DOHH2 (cell line): ENCODE results near the gene RP9.

Experiments
- H3F3A ChIP-seq: fragments of 200-600 bp; sonication (generic), shearing (Covaris generic); 2 replicates; pipeline ENCODE4 v1.6.0; 2016; ENCODE audit warnings: antibody characterized with exemption, mild to moderate bottlenecking; ENCODE audit not compliant: control insufficient read depth, insufficient read depth
- H3K27ac ChIP-seq: fragments of 200-600 bp; sonication (generic); 2 replicates; pipeline ENCODE4 v1.5.1; 2014; ENCODE audit warnings: low read depth, mild to moderate bottlenecking, low read length, moderate library complexity
- H3K27me3 ChIP-seq: fragments of 200-600 bp; sonication (generic); 2 replicates; pipeline ENCODE4 v1.6.1; 2014; ENCODE audit warnings: mild to moderate bottlenecking, low read length, mixed read lengths; ENCODE audit not compliant: control insufficient read depth
- H3K36me3 ChIP-seq: fragments of 200-600 bp; sonication (generic); 2 replicates; pipeline ENCODE4 v1.6.1; 2014; ENCODE audit warnings: mild to moderate bottlenecking, low read length, moderate library complexity, mixed read lengths; ENCODE audit not compliant: control insufficient read depth
- H3K4me1 ChIP-seq: fragments of 200-600 bp; sonication (generic); 2 replicates; pipeline ENCODE4 v1.6.1; 2014; ENCODE audit warnings: mild to moderate bottlenecking, low read length, mixed read lengths; ENCODE audit not compliant: control insufficient read depth
- H3K4me2 ChIP-seq: fragments of 200-600 bp; sonication (generic); 2 replicates; pipeline ENCODE4 v1.6.0; 2014; ENCODE audit warnings: mild to moderate bottlenecking, low read length, moderate library complexity
- H3K4me3 ChIP-seq: fragments of 200-600 bp; sonication (generic); 2 replicates; pipeline ENCODE4 v1.5.1; 2014; ENCODE audit warnings: mild to moderate bottlenecking, low read length, mixed read lengths
- H3K79me2 ChIP-seq: fragments of 200-600 bp; sonication (generic); 2 replicates; pipeline ENCODE4 v1.6.1; 2014; ENCODE audit warnings: mild to moderate bottlenecking, low read length, mixed read lengths; ENCODE audit not compliant: control insufficient read depth
- H3K9me2 ChIP-seq: fragments of 200-600 bp; sonication (generic); replicated peaks from 2 replicates; pipeline ENCODE4 v1.6.1; 2014; ENCODE audit warnings: mild to moderate bottlenecking, low read length, mixed read lengths; ENCODE audit not compliant: control insufficient read depth
- H3K9me3 ChIP-seq: fragments of 200-600 bp; sonication (generic); 2 replicates; pipeline ENCODE4 v1.6.1; 2014; ENCODE audit warnings: antibody characterized with exemption, low read length, mixed read lengths; ENCODE audit not compliant: control insufficient read depth, insufficient read depth
- H4K20me1 ChIP-seq: fragments of 200-600 bp; sonication (generic); 2 replicates; pipeline ENCODE4 v1.6.0; 2014; ENCODE audit warnings: low read depth, mild to moderate bottlenecking, antibody characterized with exemption, low read length, moderate library complexity; ENCODE audit not compliant: control insufficient read depth, insufficient read depth
- CTCF ChIP-seq: fragments of 200-600 bp; sonication (generic); IDR thresholded peaks from one replicate; pipeline ENCODE4 v1.5.1; 2014; ENCODE audit warnings: antibody characterized with exemption, mild to moderate bottlenecking, low read depth, low read length; ENCODE audit not compliant: poor library complexity, severe bottlenecking
- EZH2phosphoT487 ChIP-seq: fragments of 200-600 bp; sonication (generic); IDR thresholded peaks from 2 replicates; pipeline ENCODE4 v1.6.1; 2017; ENCODE audit warnings: borderline replicate concordance, mild to moderate bottlenecking, antibody characterized with exemption, low read length, moderate library complexity, mixed read lengths

The RP9 gene

GRCh38 chr7:33075818-33076518 is 33.2 kb downstream of the RP9 start:
- Histone ChIP-seq H3K4me3 (no peak overlapping the region), H3K79me2 (no peaks in the 10 kb centered on the region), H3K9me3 (peaks cover 3% of the 10 kb centered on the region), H3K4me2 (no peak overlapping the region), H3K4me1 (peaks cover 6% of the 10 kb centered on the region), H3K27me3 (peaks cover 39% of the 10 kb centered on the region), H3K9me2 (no peaks in the 10 kb centered on the region), H3K27ac (no peak overlapping the region), H3F3A (no peaks in the 10 kb centered on the region), H4K20me1 (no peaks in the 10 kb centered on the region), H3K36me3 (no peaks in the 10 kb centered on the region)
- TF ChIP-seq EZH2phosphoT487 (no peak), CTCF (no peak)

GRCh38 chr7:33073243-33073642 is 36.0 kb downstream of the RP9 start:
- Histone ChIP-seq H3K4me1 (peaks cover 6% of the 10 kb centered on the region), H3K36me3 (no peaks in the 10 kb centered on the region), H3K4me2 (no peak overlapping the region), H4K20me1 (no peaks in the 10 kb centered on the region), H3K79me2 (no peaks in the 10 kb centered on the region), H3K4me3 (no peak overlapping the region), H3F3A (no peaks in the 10 kb centered on the region), H3K27me3 (peaks cover 25% of the 10 kb centered on the region), H3K9me2 (no peaks in the 10 kb centered on the region), H3K27ac (no peak overlapping the region), H3K9me3 (peaks cover 24% of the 10 kb centered on the region)
- no peak for TF ChIP-seq EZH2phosphoT487
- TF ChIP-seq CTCF, result no peak

- H3K27me3 ChIP-seq, result peaks cover 17% of the 10 kb centered on the region
- H3F3A ChIP-seq, result no peaks in the 10 kb centered on the region
- H3K4me3 ChIP-seq, result no peak overlapping the region
- H3K36me3 ChIP-seq, result no peaks in the 10 kb centered on the region
- no peak overlapping the region for H3K27ac ChIP-seq
- H3K9me3 ChIP-seq, result peaks cover 27% of the 10 kb centered on the region
- no peaks in the 10 kb centered on the region for H3K9me2 ChIP-seq
- no peaks in the 10 kb centered on the region for H4K20me1 ChIP-seq
- peaks cover 6% of the 10 kb centered on the region for H3K4me1 ChIP-seq
- H3K79me2 ChIP-seq, result no peaks in the 10 kb centered on the region
- no peak for TF ChIP-seq EZH2phosphoT487
- TF ChIP-seq CTCF, result no peak
- no peak overlapping the region for H3K4me2 ChIP-seq
Observed at GRCh38 chr7:33072471-33072870, 36.7 kb downstream of the RP9 start.
